Measurements from ENCODE around the gene SHOX. TPM values are rescaled to one million over a fixed set of nuclear protein-coding genes. Genes with fewer than 3 reads are reported as not detected.

SHOX gene
- total and polyA plus RNA-seq, 2 experiments from 2014 or later, result not detected

DNA sequence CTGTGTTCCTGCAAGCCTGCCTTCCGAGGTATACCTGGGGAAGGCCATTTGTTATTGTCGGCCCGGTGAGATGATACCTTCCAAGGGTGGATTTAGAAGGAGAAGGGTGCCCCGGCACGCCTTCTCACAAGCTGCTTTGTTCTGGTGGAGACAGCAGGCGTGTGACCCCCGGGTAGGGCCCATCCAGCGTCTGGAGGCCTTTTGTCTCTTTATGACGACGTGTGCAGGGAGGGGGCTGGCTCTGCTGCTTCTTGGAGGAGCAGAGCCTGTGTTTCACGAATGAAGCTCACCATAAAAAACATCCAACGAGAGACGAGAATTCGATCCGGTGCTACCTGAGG lies 45.3 kb downstream of the SHOX start:
- Histone ChIP-seq H3K27ac (no peak overlapping the region), H3K27me3 (replicated peaks; ENCODE audit: insufficient read depth) (no peaks in the 10 kb centered on the region), H3K4me3 (no peak overlapping the region), H3K4me1 (ENCODE audit: insufficient read depth) (no peaks in the 10 kb centered on the region), H2AFZ (no peak overlapping the region), H3K9me3 (ENCODE audit: low read depth) (no peaks in the 10 kb centered on the region), H3K36me3 (ENCODE audit: low read depth) (no peaks in the 10 kb centered on the region), H3K9me2 (ENCODE audit: insufficient read depth) (no peaks in the 10 kb centered on the region), H4K20me1 (ENCODE audit: insufficient read depth) (no peaks in the 10 kb centered on the region), H3F3A (ENCODE audit: insufficient read depth) (no peaks in the 10 kb centered on the region), H3K4me2 (ENCODE audit: unreplicated experiment) (no peak overlapping the region), H3K79me2 (ENCODE audit: insufficient read depth) (no peaks in the 10 kb centered on the region), H3K9ac (no peak overlapping the region)
- in situ Hi-C loops (cut with MboI), result no loop called here
- DNase-seq, result no peak
- TF ChIP-seq EZH2phosphoT487 (IDR thresholded peaks at IDR 0.05; ENCODE audit: insufficient read depth, low read depth) (no peak), EZH2 (IDR thresholded peaks at IDR 0.05; ENCODE audit: insufficient read depth, poor library complexity, severe bottlenecking) (no peak)
- 17 to 22% methylated on average over 15 of the region's 15 CpGs for WGBS, 2 experiments (ENCODE audit: low coverage in 1 of 2, low lambda C conversion rate in 2 of 2, missing lambda C conversion rate in 2 of 2)

- H3K36me3 ChIP-seq (ENCODE audit: low read depth), result no peaks in the 10 kb centered on the region
- H3K9me3 ChIP-seq (ENCODE audit: low read depth), result no peaks in the 10 kb centered on the region
- in situ Hi-C loops (cut with MboI), result no loop called here
- TF ChIP-seq EZH2 (IDR thresholded peaks at IDR 0.05; ENCODE audit: insufficient read depth, poor library complexity, severe bottlenecking), result no peak
- no peak for TF ChIP-seq EZH2phosphoT487 (IDR thresholded peaks at IDR 0.05; ENCODE audit: insufficient read depth, low read depth)
- no peaks in the 10 kb centered on the region for H3K9me2 ChIP-seq (ENCODE audit: insufficient read depth)
- H3K4me1 ChIP-seq (ENCODE audit: insufficient read depth), result no peaks in the 10 kb centered on the region
- H4K20me1 ChIP-seq (ENCODE audit: insufficient read depth), result no peaks in the 10 kb centered on the region
- no peaks in the 10 kb centered on the region for H3K79me2 ChIP-seq (ENCODE audit: insufficient read depth)
- H3K9ac ChIP-seq, result no peak overlapping the region
- H3K4me2 ChIP-seq (ENCODE audit: unreplicated experiment), result no peak overlapping the region
- no peak overlapping the region for H3K27ac ChIP-seq
- H3F3A ChIP-seq (ENCODE audit: insufficient read depth), result no peaks in the 10 kb centered on the region
- H3K4me3 ChIP-seq, result no peak overlapping the region
- H3K27me3 ChIP-seq (replicated peaks; ENCODE audit: insufficient read depth), result no peaks in the 10 kb centered on the region
- WGBS, 2 experiments (ENCODE audit: low coverage in 1 of 2, low lambda C conversion rate in 2 of 2, missing lambda C conversion rate in 2 of 2), result 58 to 59% methylated on average over 13 of the region's 13 CpGs
- no peak for DNase-seq
- H2AFZ ChIP-seq, result no peak overlapping the region
Observed at GRCh38 chrX:677376-677775, 46.8 kb downstream of the SHOX start.

DNA sequence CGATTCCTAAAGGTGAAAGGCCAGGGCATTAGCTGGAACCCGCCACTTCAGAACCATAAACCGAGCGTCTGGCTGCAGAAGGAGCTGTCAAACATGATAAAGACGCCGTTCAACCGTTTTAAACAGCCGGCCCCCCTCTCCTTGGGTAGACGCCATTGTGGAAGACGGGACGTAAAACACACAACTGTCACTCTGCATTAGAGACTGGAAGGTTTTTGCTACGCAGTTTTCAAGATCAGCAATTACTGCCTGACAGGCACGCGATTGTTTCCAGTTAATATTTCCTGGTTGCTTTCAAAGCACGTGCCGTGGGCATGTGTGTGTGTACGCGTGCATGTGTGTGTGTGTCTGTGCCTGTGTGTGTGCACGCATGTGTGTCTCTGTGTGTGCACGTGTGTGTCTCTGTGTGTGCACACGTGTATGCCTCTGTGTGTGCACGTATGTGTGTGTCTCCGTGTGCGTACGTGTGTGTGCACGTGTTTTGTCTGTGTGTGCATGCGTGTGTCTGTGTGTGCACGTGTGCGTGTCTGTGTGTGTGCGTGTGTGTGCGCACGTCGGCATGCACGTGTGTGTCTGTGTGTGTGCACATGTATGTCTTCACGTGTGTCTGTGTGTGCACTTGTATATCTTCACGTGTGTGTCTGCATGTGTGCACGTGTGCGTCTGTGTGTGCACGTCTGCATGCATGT lies 48.8 kb downstream of the SHOX start:
- H4K20me1 ChIP-seq (ENCODE audit: insufficient read depth), result no peaks in the 10 kb centered on the region
- no peak overlapping the region for H3K27ac ChIP-seq
- no peak for TF ChIP-seq EZH2 (IDR thresholded peaks at IDR 0.05; ENCODE audit: insufficient read depth, poor library complexity, severe bottlenecking)
- no peak for TF ChIP-seq EZH2phosphoT487 (IDR thresholded peaks at IDR 0.05; ENCODE audit: insufficient read depth, low read depth)
- H3F3A ChIP-seq (ENCODE audit: insufficient read depth), result no peaks in the 10 kb centered on the region
- no peaks in the 10 kb centered on the region for H3K27me3 ChIP-seq (replicated peaks; ENCODE audit: insufficient read depth)
- no peaks in the 10 kb centered on the region for H3K9me3 ChIP-seq (ENCODE audit: low read depth)
- H3K9me2 ChIP-seq (ENCODE audit: insufficient read depth), result no peaks in the 10 kb centered on the region
- no peak overlapping the region for H3K4me2 ChIP-seq (ENCODE audit: unreplicated experiment)
- DNase-seq, result no peak
- no peak overlapping the region for H2AFZ ChIP-seq
- H3K9ac ChIP-seq, result no peak overlapping the region
- WGBS, 2 experiments (ENCODE audit: low coverage in 1 of 2, low lambda C conversion rate in 2 of 2, missing lambda C conversion rate in 2 of 2), result 32 to 35% methylated on average over 34 to 39 of the region's 39 CpGs
- no peaks in the 10 kb centered on the region for H3K36me3 ChIP-seq (ENCODE audit: low read depth)
- H3K4me3 ChIP-seq, result no peak overlapping the region
- H3K4me1 ChIP-seq (ENCODE audit: insufficient read depth), result no peaks in the 10 kb centered on the region
- in situ Hi-C loops (cut with MboI), result no loop called here
- no peaks in the 10 kb centered on the region for H3K79me2 ChIP-seq (ENCODE audit: insufficient read depth)

- Histone ChIP-seq H3K79me2 (ENCODE audit: insufficient read depth) (no peaks in the 10 kb centered on the region), H3K36me3 (ENCODE audit: low read depth) (no peaks in the 10 kb centered on the region), H3F3A (ENCODE audit: insufficient read depth) (no peaks in the 10 kb centered on the region), H3K4me1 (ENCODE audit: insufficient read depth) (no peaks in the 10 kb centered on the region), H3K9me2 (ENCODE audit: insufficient read depth) (no peaks in the 10 kb centered on the region), H3K9me3 (ENCODE audit: low read depth) (no peaks in the 10 kb centered on the region), H3K9ac (no peak overlapping the region), H3K27ac (no peak overlapping the region), H3K4me3 (no peak overlapping the region), H2AFZ (no peak overlapping the region), H4K20me1 (ENCODE audit: insufficient read depth) (no peaks in the 10 kb centered on the region), H3K27me3 (replicated peaks; ENCODE audit: insufficient read depth) (no peaks in the 10 kb centered on the region), H3K4me2 (ENCODE audit: unreplicated experiment) (no peak overlapping the region)
- in situ Hi-C loops (cut with MboI), result no loop called here
- no peak for TF ChIP-seq EZH2 (IDR thresholded peaks at IDR 0.05; ENCODE audit: insufficient read depth, poor library complexity, severe bottlenecking)
- no peak for TF ChIP-seq EZH2phosphoT487 (IDR thresholded peaks at IDR 0.05; ENCODE audit: insufficient read depth, low read depth)
- 54 to 58% methylated on average over 13 to 14 of the region's 14 CpGs for WGBS, 2 experiments (ENCODE audit: low coverage in 1 of 2, low lambda C conversion rate in 2 of 2, missing lambda C conversion rate in 2 of 2)
- DNase-seq, result no peak
Observed at GRCh38 chrX:680062-680461, 49.5 kb downstream of the SHOX start.

DNA sequence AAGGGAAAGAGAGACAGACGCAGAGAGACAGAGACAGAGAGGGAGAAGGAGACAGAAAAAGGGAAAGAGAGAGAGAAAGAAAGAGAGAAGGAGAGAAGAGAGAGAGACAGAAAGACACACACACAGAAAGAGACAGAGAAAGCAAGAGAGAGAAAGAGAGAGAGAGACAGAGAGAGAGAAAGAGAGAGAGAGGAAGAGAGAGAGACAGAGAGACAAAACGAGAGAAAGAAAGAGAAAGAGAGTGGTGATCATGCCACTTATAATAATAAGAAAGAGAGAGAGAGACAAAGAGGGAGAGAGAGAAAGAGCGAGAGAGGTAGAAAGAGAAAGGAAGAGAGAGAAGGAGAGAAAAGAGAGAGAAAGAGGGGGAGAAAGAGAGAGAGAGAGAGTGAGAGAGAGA lies 51.4 kb downstream of the SHOX start:
- Histone ChIP-seq H3K27me3 (replicated peaks; ENCODE audit: insufficient read depth) (no peaks in the 10 kb centered on the region), H3K27ac (no peak overlapping the region), H4K20me1 (ENCODE audit: insufficient read depth) (no peaks in the 10 kb centered on the region), H3K4me3 (no peak overlapping the region), H3K9me3 (ENCODE audit: low read depth) (no peaks in the 10 kb centered on the region), H3K9ac (no peak overlapping the region), H3F3A (ENCODE audit: insufficient read depth) (no peaks in the 10 kb centered on the region), H3K4me1 (ENCODE audit: insufficient read depth) (no peaks in the 10 kb centered on the region), H3K9me2 (ENCODE audit: insufficient read depth) (no peaks in the 10 kb centered on the region), H3K4me2 (ENCODE audit: unreplicated experiment) (no peak overlapping the region), H3K79me2 (ENCODE audit: insufficient read depth) (no peaks in the 10 kb centered on the region), H2AFZ (no peak overlapping the region), H3K36me3 (ENCODE audit: low read depth) (no peaks in the 10 kb centered on the region)
- in situ Hi-C loops (cut with MboI), result no loop called here
- DNase-seq, result no peak
- no peak for TF ChIP-seq EZH2phosphoT487 (IDR thresholded peaks at IDR 0.05; ENCODE audit: insufficient read depth, low read depth)
- no peak for TF ChIP-seq EZH2 (IDR thresholded peaks at IDR 0.05; ENCODE audit: insufficient read depth, poor library complexity, severe bottlenecking)
- 31 to 62% methylated on average over 2 to 3 of the region's 3 CpGs for WGBS, 2 experiments (ENCODE audit: low coverage in 1 of 2, low lambda C conversion rate in 2 of 2, missing lambda C conversion rate in 2 of 2)
